Lung microvascular endothelial cell (primary cell): ENCODE measurements around the gene SPTA1. TPM values are rescaled to one million over a fixed set of nuclear protein-coding genes. Genes with fewer than 3 reads are reported as not detected.

Experiments
- DNase-seq, 2 donors: peaks; one replicate each; pipeline versions ENCODE4 v3.0.0 to v3.0.0-alpha.2; 2010; ENCODE audit warnings: low read depth in 2 of 2
- total RNA-seq: library from RNA; depleted of rRNA; stranded (reverse); fragments of >200 nt; gene quantifications from 2 replicates; pipeline ENCODE4 v1.2.1, GENCODE V29; 2014

The SPTA1 gene
- total RNA-seq, 1 donor from 2014 or later, result 0.40 TPM

GRCh38 chr1:158685085-158685484 lies 1.4 kb downstream of the SPTA1 start:
- DNase-seq, result no peak

GRCh38 chr1:158681606-158682005 lies 4.9 kb downstream of the SPTA1 start:
- DNase-seq, result no peak

- DNase-seq, result no peak
Observed at GRCh38 chr1:158679289-158679688, 7.2 kb downstream of the SPTA1 start.

- no peak for DNase-seq
Observed at GRCh38 chr1:158675563-158676323, 10.8 kb downstream of the SPTA1 start.

- DNase-seq, result no peak
Observed at GRCh38 chr1:158674302-158674701, 12.2 kb downstream of the SPTA1 start.

- no peak for DNase-seq
Observed at GRCh38 chr1:158666037-158666436, 20.5 kb downstream of the SPTA1 start.

GRCh38 chr1:158654571-158654970 lies 31.9 kb downstream of the SPTA1 start:
- DNase-seq, result peak; percentile 62 to 71

- DNase-seq, result no peak
Observed at GRCh38 chr1:158654086-158654485, 32.4 kb downstream of the SPTA1 start.

GRCh38 chr1:158652721-158653334 lies 33.7 kb downstream of the SPTA1 start:
- peak in 1 of 2 donors; percentile 27 for DNase-seq

GRCh38 chr1:158649052-158649451 lies 37.5 kb downstream of the SPTA1 start:
- DNase-seq, result no peak

GRCh38 chr1:158646465-158646864 lies 40.0 kb downstream of the SPTA1 start:
- DNase-seq, result no peak

GRCh38 chr1:158644449-158644848 lies 42.1 kb downstream of the SPTA1 start:
- no peak for DNase-seq

GRCh38 chr1:158638904-158639303 lies 47.6 kb downstream of the SPTA1 start:
- DNase-seq, result no peak

- no peak for DNase-seq
Observed at GRCh38 chr1:158638146-158638545, 48.4 kb downstream of the SPTA1 start.

- DNase-seq, result no peak
Observed at GRCh38 chr1:158613764-158614163, 72.8 kb downstream of the SPTA1 start.

- no peak for DNase-seq
Observed at GRCh38 chr1:158611916-158612315, 74.6 kb downstream of the SPTA1 start.

GRCh38 chr1:158607296-158607695 lies 79.2 kb downstream of the SPTA1 start:
- no peak for DNase-seq

GRCh38 chr1:158604968-158605367 lies 81.5 kb downstream of the SPTA1 start, which contains the start of gene OR10Z1:
Gene OR10Z1, plus strand, starts transcription at chr1:158605268. Its CDS starts 1,171 bp downstream, at chr1:158606439.
- no peak for DNase-seq

- no peak for DNase-seq
Observed at GRCh38 chr1:158600735-158601134, 85.8 kb downstream of the SPTA1 start.

- no peak for DNase-seq
Observed at GRCh38 chr1:158586942-158587341, 99.6 kb downstream of the SPTA1 start.

GRCh38 chr1:158583962-158584361 lies 102.6 kb downstream of the SPTA1 start:
- no peak for DNase-seq

- no peak for DNase-seq
Observed at GRCh38 chr1:158579733-158580132, 106.8 kb downstream of the SPTA1 start, which contains the start of gene OR10X1. Gene OR10X1, minus strand, starts transcription at chr1:158579899. Its CDS starts 0 bp downstream, at chr1:158579899.

GRCh38 chr1:158577561-158577960 lies 109.0 kb downstream of the SPTA1 start:
- DNase-seq, result no peak
